Measurements from ENCODE around the gene MYBPC2. TPM values are rescaled to one million over a fixed set of nuclear protein-coding genes. Genes with fewer than 3 reads are reported as not detected.

MYBPC2 gene
- total RNA-seq, 6 donors from 2014 or later, result 0.09 to 0.17 TPM; not detected in 4

DNA sequence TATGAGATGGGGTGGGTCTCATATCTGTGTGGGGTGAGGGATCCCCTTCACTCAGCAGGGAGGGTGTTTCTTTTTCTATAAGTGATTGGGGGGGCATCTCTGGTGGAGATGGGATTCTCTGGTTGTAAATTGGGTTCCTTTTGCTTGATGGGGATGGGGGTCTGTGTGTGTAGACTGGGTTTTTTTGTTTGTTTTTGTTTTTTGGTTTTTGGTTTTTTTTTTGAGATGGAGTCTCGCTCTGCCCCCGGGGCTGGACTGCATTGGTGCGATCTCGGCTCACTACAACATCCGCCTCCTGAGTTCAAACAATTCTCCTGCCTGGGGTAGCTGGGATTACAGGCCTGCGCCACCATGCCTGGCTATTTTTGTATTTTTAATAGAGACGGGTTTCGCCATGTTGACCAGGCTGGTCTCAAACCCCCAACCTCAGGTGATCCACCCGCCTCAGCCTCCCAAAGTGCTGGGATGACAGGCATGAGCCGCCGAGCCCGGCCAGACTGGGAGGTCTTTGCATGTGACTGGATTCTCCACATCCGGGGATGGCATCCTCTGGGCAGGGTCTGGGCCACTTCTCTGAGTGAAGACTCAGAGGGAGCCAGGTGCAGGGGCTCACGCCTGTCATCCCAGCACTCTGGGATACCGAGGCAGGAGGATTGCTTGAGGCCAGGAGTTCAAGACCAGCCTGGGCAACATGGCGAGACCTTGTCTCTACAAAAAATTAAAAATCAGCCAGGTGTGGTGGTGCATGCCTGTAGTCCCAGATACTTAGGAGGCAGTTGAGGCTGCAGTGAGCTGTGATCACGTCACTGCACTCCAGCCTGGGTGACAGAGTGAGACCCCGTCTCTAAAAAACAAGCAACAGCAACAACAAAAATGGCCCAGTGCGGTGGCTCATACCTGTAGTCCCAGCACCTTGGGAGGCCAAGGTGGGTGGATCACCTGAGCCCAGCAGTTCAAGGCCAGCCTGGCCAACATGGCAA is 799 bp downstream of the MYBPC2 start:
- Histone ChIP-seq H3K27ac (no peak overlapping the region), H3K27me3 (peaks cover 0 to 4% (median 0%) of the 10 kb centered on the region in 4 donors), H3K36me3 (no peaks in the 10 kb centered on the region), H3K4me3 (no peak overlapping the region), H3K4me1 (peaks cover 9 to 23% (median 19%) of the 10 kb centered on the region in 4 donors), H3K9me3 (no peaks in the 10 kb centered on the region)
- ATAC-seq (ENCODE audit: low FRiP score in 2 of 2) (no peak), DNase-seq (no peak)
- 81 to 84% methylated on average over 14 to 19 of the region's 19 CpGs for WGBS, 2 donors
- TF ChIP-seq EP300 (IDR thresholded peaks at IDR 0.05) (no peak), POLR2AphosphoS5 (IDR thresholded peaks at IDR 0.05) (no peak), POLR2A (IDR thresholded peaks at IDR 0.05) (no peak)
- TF ChIP-seq, protein P1, sequence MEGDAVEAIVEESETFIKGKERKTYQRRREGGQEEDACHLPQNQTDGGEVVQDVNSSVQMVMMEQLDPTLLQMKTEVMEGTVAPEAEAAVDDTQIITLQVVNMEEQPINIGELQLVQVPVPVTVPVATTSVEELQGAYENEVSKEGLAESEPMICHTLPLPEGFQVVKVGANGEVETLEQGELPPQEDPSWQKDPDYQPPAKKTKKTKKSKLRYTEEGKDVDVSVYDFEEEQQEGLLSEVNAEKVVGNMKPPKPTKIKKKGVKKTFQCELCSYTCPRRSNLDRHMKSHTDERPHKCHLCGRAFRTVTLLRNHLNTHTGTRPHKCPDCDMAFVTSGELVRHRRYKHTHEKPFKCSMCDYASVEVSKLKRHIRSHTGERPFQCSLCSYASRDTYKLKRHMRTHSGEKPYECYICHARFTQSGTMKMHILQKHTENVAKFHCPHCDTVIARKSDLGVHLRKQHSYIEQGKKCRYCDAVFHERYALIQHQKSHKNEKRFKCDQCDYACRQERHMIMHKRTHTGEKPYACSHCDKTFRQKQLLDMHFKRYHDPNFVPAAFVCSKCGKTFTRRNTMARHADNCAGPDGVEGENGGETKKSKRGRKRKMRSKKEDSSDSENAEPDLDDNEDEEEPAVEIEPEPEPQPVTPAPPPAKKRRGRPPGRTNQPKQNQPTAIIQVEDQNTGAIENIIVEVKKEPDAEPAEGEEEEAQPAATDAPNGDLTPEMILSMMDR (IDR thresholded peaks at IDR 0.05), result no peak

DNA sequence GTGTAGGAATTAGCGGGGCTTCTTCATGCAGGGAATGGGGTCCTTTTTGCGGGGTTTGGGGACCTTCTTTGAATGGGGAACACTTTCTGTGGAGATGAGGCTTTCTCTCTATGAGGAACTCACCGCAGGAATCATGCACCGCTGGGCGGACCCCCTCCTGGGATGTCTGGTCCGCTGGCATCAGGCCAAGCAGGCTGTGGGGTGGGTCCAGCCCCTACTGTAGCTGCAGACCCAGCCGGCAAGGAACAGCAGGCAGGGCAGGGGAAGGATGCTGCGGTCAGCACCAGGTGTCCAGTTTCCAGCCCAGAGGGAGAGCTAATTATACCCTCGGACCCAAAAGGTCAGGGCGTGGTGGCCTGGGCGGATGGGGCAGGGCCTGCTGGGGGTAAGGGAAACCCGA is 1.8 kb downstream of the MYBPC2 start:
- H3K4me1 ChIP-seq, result peaks cover 9 to 20% (median 19%) of the 10 kb centered on the region in 4 donors
- H3K27ac ChIP-seq, result no peak overlapping the region
- no peaks in the 10 kb centered on the region for H3K36me3 ChIP-seq
- H3K9me3 ChIP-seq, result no peaks in the 10 kb centered on the region
- H3K27me3 ChIP-seq, result peaks cover 0 to 4% (median 0%) of the 10 kb centered on the region in 4 donors
- TF ChIP-seq, protein P1 (IDR thresholded peaks at IDR 0.05), result no peak
- no peak for TF ChIP-seq EP300 (IDR thresholded peaks at IDR 0.05)
- no peak for TF ChIP-seq POLR2AphosphoS5 (IDR thresholded peaks at IDR 0.05)
- TF ChIP-seq POLR2A (IDR thresholded peaks at IDR 0.05), result no peak
- H3K4me3 ChIP-seq, result no peak overlapping the region
- DNase-seq (no peak), ATAC-seq (ENCODE audit: low FRiP score in 2 of 2) (no peak)
- WGBS, 2 donors, result 59 to 63% methylated on average over 6 to 12 of the region's 12 CpGs

DNA sequence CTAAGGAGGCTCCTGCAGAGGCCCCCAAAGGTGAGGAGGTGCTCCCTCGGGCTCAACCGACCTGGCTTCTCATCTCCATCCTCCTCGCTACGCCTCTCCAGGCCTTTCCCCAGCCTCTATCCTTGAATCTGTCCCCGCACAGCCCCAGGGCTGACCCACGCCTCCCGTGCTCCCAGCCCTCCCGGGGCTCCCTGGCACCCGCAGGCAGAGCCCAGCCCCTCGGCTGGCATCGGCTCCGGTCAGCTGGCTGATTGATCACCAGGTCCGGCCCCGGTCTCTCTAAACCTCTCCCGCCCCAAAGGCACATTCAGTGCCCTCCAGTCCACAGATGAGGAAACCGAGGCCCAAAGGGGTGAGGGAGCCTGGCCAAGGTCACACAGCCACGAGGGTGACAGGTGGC is 2.5 kb downstream of the MYBPC2 start:
- H3K4me3 ChIP-seq, result no peak overlapping the region
- H3K27me3 ChIP-seq, result peaks cover 0 to 4% (median 0%) of the 10 kb centered on the region in 4 donors
- no peaks in the 10 kb centered on the region for H3K9me3 ChIP-seq
- DNase-seq (no peak), ATAC-seq (ENCODE audit: low FRiP score in 2 of 2) (no peak)
- H3K36me3 ChIP-seq, result no peaks in the 10 kb centered on the region
- TF ChIP-seq, protein P1 (IDR thresholded peaks at IDR 0.05), result no peak
- TF ChIP-seq EP300 (IDR thresholded peaks at IDR 0.05) (no peak), POLR2AphosphoS5 (IDR thresholded peaks at IDR 0.05) (no peak), POLR2A (IDR thresholded peaks at IDR 0.05) (no peak)
- peaks cover 9 to 20% (median 19%) of the 10 kb centered on the region in 4 donors for H3K4me1 ChIP-seq
- WGBS, 2 donors, result 76 to 85% methylated on average over 8 to 17 of the region's 17 CpGs
- no peak overlapping the region for H3K27ac ChIP-seq

DNA sequence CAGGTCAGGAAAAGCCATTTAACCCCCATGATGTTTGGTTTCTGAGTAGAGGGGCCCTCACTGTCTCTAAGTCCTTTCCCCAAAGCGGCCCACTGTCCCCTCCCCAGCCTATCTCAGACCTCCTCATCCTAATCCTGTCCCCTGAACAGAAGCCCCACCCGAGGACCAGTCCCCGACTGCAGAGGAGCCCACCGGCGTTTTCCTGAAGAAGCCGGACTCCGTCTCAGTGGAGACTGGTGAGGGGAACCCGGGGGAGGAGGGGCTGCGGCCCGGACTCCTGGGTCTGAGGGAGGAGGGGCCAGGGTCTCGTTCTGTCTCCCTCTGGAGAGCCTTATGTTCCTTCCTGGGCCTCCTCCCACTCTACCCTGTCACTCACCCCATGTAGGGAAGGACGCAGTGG is 2.9 kb downstream of the MYBPC2 start:
- TF ChIP-seq EP300 (IDR thresholded peaks at IDR 0.05) (no peak), POLR2AphosphoS5 (IDR thresholded peaks at IDR 0.05) (no peak), POLR2A (IDR thresholded peaks at IDR 0.05) (no peak)
- TF ChIP-seq, protein P1 (IDR thresholded peaks at IDR 0.05), result no peak
- 69 to 83% methylated on average over 10 to 12 of the region's 12 CpGs for WGBS, 2 donors
- no peaks in the 10 kb centered on the region for H3K36me3 ChIP-seq
- H3K27ac ChIP-seq, result no peak overlapping the region
- no peaks in the 10 kb centered on the region for H3K9me3 ChIP-seq
- no peak overlapping the region for H3K4me3 ChIP-seq
- peaks cover 9 to 20% (median 19%) of the 10 kb centered on the region in 4 donors for H3K4me1 ChIP-seq
- DNase-seq, result no peak
- peaks cover 0 to 4% (median 0%) of the 10 kb centered on the region in 4 donors for H3K27me3 ChIP-seq
- no peak for ATAC-seq (ENCODE audit: low FRiP score in 2 of 2)

Data from upper lobe of left lung (tissue), 6 donors.